ENCODE results near the gene RGS10. TPM values are rescaled to one million over a fixed set of nuclear protein-coding genes. Genes with fewer than 3 reads are reported as not detected.

RGS10 gene
- total RNA-seq, 1 experiment from 2014 or later, result 10.8 TPM

DNA sequence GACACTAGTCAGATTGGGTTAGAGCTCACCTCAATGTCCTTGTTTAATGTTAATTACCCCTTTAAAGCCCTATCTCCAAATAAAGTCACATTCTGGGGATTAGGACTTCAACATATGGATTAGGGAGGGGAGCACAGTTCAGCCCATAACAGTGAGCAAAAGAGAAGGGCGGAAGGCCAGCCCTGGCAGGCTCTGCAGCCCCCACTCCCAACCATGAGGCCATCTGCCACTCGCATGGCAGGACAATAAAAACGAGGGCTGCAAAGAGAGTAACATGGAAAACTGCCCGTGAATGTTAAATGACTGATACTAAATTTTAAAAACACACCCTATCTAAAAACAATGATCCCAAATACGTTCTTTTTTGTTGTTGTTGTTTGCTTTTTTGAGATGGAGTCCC lies 38.7 kb downstream of the RGS10 start:
- no peak for DNase-seq
- intact Hi-C loops (cut with micrococcal nuclease; ENCODE audit: unreplicated experiment), result no loop called here
- Mint-ChIP-seq H3K27ac (ENCODE audit: unreplicated experiment) (no peak overlapping the region), H3K9me3 (ENCODE audit: low read depth, unreplicated experiment) (no peaks in the 10 kb centered on the region), H3K36me3 (ENCODE audit: insufficient read depth, unreplicated experiment) (no peaks in the 10 kb centered on the region), H3K27me3 (ENCODE audit: unreplicated experiment) (no peaks in the 10 kb centered on the region), H3K4me1 (ENCODE audit: low read depth, unreplicated experiment) (no peaks in the 10 kb centered on the region), H3K4me3 (ENCODE audit: low read depth, unreplicated experiment) (no peak overlapping the region)
- TF ChIP-seq, protein P1, sequence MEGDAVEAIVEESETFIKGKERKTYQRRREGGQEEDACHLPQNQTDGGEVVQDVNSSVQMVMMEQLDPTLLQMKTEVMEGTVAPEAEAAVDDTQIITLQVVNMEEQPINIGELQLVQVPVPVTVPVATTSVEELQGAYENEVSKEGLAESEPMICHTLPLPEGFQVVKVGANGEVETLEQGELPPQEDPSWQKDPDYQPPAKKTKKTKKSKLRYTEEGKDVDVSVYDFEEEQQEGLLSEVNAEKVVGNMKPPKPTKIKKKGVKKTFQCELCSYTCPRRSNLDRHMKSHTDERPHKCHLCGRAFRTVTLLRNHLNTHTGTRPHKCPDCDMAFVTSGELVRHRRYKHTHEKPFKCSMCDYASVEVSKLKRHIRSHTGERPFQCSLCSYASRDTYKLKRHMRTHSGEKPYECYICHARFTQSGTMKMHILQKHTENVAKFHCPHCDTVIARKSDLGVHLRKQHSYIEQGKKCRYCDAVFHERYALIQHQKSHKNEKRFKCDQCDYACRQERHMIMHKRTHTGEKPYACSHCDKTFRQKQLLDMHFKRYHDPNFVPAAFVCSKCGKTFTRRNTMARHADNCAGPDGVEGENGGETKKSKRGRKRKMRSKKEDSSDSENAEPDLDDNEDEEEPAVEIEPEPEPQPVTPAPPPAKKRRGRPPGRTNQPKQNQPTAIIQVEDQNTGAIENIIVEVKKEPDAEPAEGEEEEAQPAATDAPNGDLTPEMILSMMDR (IDR thresholded peaks at IDR 0.05; ENCODE audit: unreplicated experiment), result no peak
- BruUV-seq (replicated peaks), result no TSS peak
- CTCF ChIA-PET, result no interaction called here

DNA sequence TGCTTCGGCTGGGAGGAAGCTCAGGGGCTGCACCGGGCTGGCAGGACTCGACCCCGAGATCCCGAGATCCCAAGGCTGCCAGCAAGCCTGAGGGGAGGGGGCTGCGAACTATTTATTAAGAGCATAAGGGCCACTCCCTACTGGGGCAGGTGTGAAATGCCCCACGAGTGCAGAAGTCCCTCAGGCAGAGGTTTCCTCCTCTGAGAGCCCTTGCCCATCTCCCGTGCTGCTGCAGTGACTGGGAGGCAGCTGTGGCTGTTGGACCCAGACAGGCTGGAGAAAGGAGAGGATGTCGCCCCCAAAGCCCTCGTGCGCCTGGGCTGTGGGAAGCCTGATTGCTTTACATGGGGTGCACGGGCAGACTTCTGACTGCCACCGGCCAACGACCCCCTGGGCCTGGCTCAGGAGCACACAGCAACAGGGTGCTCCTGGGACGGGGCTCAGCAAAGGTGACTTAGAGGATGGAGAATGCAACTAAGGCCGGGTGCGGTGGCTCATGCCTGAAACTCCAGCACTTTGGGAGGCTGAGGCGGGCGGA lies 39.8 kb downstream of the RGS10 start:
- intact Hi-C loops (cut with micrococcal nuclease; ENCODE audit: unreplicated experiment), result no loop called here
- CTCF ChIA-PET, result no interaction called here

DNA sequence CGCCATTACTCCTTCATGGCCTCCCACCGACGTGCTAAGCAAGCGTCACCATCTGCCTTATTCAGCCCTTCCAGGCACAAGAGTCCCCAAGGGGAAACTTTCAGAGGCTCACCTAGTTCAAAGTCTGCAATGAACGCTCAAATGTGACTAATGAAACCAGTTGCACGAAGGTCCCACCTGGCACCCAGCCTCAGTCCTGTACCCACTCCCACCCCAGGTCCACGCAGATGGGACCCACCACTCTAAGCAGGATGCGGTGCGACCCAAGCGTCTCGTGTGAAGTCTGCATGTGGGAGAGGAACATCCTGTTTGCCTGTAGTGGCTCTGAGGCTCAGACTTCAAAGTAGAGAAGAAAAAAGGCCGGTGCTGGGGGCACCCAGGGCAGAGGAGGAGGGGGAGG lies 40.3 kb downstream of the RGS10 start:
- TF ChIP-seq, protein P1 (IDR thresholded peaks at IDR 0.05; ENCODE audit: unreplicated experiment), result no peak
- intact Hi-C loops (cut with micrococcal nuclease; ENCODE audit: unreplicated experiment), result no loop called here
- H3K36me3 Mint-ChIP-seq (ENCODE audit: insufficient read depth, unreplicated experiment), result no peaks in the 10 kb centered on the region
- no peak overlapping the region for H3K4me3 Mint-ChIP-seq (ENCODE audit: low read depth, unreplicated experiment)
- CTCF ChIA-PET, result no interaction called here
- no peaks in the 10 kb centered on the region for H3K27me3 Mint-ChIP-seq (ENCODE audit: unreplicated experiment)
- no peaks in the 10 kb centered on the region for H3K9me3 Mint-ChIP-seq (ENCODE audit: low read depth, unreplicated experiment)
- BruUV-seq (replicated peaks), result no TSS peak
- no peaks in the 10 kb centered on the region for H3K4me1 Mint-ChIP-seq (ENCODE audit: low read depth, unreplicated experiment)
- DNase-seq, result no peak
- H3K27ac Mint-ChIP-seq (ENCODE audit: unreplicated experiment), result no peak overlapping the region

More for the DNA sequence above, 39.8 kb downstream of the RGS10 start:
- Mint-ChIP-seq H3K36me3 (ENCODE audit: insufficient read depth, unreplicated experiment) (no peaks in the 10 kb centered on the region), H3K4me3 (ENCODE audit: low read depth, unreplicated experiment) (no peak overlapping the region), H3K27ac (ENCODE audit: unreplicated experiment) (no peak overlapping the region), H3K27me3 (ENCODE audit: unreplicated experiment) (no peaks in the 10 kb centered on the region), H3K9me3 (ENCODE audit: low read depth, unreplicated experiment) (no peaks in the 10 kb centered on the region), H3K4me1 (ENCODE audit: low read depth, unreplicated experiment) (no peaks in the 10 kb centered on the region)
- no TSS peak for BruUV-seq (replicated peaks)
- no peak for DNase-seq
- TF ChIP-seq, protein P1 (IDR thresholded peaks at IDR 0.05; ENCODE audit: unreplicated experiment), result no peak

DNA sequence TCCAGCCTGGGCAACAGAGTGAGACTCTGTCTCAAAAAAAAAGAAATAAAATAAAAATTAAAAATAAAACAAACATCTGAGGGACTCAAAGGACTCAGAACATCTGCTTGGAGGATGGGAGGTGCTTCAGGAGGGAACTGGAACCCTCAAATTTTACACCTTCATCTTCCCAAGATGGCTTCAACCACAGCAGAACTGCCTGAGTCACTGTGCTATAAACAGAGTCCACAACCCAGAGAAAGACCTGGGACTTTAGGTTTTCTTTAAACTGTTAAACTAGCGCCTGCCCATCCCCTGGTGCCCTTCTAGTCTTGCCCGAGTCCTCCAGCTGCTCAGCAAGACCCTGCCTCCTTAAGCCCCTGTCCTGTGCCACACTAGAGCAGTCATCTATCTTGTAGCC lies 40.8 kb downstream of the RGS10 start:
- TF ChIP-seq, protein P1 (IDR thresholded peaks at IDR 0.05; ENCODE audit: unreplicated experiment), result no peak
- BruUV-seq (replicated peaks), result no TSS peak
- Mint-ChIP-seq H3K27me3 (ENCODE audit: unreplicated experiment) (no peaks in the 10 kb centered on the region), H3K4me1 (ENCODE audit: low read depth, unreplicated experiment) (no peaks in the 10 kb centered on the region), H3K9me3 (ENCODE audit: low read depth, unreplicated experiment) (no peaks in the 10 kb centered on the region), H3K27ac (ENCODE audit: unreplicated experiment) (no peak overlapping the region), H3K4me3 (ENCODE audit: low read depth, unreplicated experiment) (no peak overlapping the region), H3K36me3 (ENCODE audit: insufficient read depth, unreplicated experiment) (no peaks in the 10 kb centered on the region)
- intact Hi-C loops (cut with micrococcal nuclease; ENCODE audit: unreplicated experiment), result no loop called here
- CTCF ChIA-PET, result no interaction called here
- no peak for DNase-seq
